NCI-H146 treated with DMSO at 0.1 percent for 48 hours (cell line): ENCODE measurements around the gene EXT2.

ENCODE experiments used
- DNase-seq: peaks from one replicate; lab custom pipeline; 2025; ENCODE audit not compliant: unreplicated experiment; lab: John Stamatoyannopoulos, UW

Gene EXT2

DNA sequence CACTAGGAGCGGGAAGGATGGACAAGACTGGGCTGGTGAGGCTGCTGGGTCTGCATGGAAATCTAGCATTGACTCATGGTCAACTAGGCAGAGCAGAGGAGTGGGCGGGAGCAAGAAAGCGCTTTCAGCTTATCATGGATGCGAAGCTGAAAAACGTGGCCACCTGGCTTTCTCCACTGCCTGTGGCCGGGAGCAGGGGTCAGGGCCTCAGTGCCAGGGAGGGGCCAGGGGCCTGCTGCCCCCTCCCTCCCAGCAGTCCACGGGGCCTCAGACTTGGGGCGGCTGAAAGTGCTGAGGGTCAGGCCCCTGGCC, 168.9 kb downstream of the EXT2 start:
- DNase-seq = no peak

DNA sequence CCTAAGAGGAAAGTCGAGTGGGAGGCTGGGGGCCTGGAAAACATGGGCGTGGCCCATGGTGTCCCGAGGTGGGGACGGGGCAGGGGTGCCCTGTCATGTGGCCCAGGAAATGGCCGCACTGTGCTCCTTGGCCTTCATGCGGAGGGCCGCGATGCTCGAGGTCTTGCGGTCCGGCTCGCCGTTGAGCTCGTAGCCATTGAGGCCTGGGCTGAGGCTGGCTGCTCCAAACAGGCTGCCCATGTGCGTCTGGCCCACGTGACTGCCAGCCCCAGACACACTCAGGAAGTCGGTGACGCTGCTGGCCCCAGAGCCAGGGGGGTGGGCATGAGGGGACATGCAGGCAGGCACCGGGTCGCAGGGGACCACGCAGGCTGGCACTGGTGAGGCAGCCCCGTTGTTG, 169.3 kb downstream of the EXT2 start:
- no peak for DNase-seq

- no peak for DNase-seq
Measured at GRCh38 chr11:44266056-44266780, 170.7 kb downstream of the EXT2 start.

- DNase-seq = no peak
Measured at GRCh38 chr11:44267006-44267749, 171.7 kb downstream of the EXT2 start.

- no peak for DNase-seq
Measured at GRCh38 chr11:44267750-44268613, 172.5 kb downstream of the EXT2 start.

- DNase-seq = no peak
Measured at GRCh38 chr11:44268614-44269080, 173.2 kb downstream of the EXT2 start.

DNA sequence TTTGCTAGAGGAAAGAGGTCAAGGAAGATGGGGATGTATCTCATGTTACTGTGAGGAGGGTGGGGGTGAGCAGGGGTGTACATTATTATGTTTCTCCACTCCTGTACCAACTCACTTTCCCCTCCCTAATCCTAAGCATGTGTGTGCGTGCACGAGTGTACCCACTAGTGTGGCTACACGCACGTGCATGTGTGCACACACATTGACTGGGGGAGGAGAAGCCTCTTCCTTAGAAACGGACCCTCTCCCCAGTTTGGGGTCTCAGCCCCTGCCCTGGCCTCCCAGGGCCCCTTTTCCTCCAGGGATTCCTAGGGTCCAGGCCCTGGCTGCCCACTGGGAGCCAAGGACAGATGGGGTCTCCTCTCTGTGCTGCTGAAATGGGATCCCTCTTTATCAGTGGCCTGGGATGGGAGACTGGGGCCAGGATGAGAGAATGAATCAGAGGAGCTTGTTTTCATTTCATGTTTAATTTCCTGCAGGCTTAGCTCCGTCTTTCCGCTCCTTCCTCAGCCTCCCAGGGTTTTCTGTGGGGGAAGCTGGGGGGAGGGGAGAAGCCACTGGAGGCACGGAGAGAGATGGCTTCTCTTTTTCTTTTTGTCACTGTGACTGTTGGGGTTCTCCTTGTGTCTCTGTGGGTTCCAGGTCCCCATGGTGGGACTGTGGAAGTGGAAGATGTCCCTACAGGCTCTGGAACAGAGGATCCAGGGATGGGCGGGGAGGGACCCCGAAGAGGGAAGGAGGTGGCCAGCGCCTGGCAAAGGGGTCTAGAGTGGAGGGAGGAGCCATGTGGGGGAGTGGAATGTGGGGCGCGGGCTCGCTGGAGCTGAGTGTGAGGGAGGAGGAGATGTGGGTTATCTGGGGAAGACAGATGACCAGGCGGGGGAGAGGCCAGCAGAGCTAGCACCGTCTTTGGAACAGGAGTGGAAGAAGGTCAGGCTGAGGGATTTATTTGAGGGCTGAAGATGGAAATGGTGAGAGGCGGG, 174.2 kb downstream of the EXT2 start:
- DNase-seq = no peak

GRCh38 chr11:44270403-44271273, 175.2 kb downstream of the EXT2 start:
- no peak for DNase-seq

GRCh38 chr11:44271286-44271685, 175.8 kb downstream of the EXT2 start:
- no peak for DNase-seq

DNA sequence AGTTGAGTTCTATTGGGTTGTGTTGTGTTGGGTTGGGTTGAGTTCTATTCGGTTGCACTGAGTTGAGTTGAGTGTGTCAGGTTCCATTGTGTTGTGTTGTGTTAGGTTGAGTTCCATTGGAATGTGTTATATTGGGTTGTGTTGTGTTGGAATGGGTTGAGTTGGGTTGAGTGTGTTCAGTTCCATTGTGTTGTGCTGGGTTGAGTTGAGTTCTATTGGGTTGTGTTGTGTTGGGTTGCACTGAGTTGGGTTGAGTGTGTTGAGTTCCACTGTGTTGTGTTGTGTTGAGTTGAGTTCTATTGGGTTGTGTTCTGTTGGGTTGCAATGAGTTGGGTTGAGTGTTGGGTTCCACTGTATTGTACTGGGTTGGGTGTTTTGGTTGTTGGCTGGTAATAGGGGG, 178.9 kb downstream of the EXT2 start:
- DNase-seq = no peak

DNA sequence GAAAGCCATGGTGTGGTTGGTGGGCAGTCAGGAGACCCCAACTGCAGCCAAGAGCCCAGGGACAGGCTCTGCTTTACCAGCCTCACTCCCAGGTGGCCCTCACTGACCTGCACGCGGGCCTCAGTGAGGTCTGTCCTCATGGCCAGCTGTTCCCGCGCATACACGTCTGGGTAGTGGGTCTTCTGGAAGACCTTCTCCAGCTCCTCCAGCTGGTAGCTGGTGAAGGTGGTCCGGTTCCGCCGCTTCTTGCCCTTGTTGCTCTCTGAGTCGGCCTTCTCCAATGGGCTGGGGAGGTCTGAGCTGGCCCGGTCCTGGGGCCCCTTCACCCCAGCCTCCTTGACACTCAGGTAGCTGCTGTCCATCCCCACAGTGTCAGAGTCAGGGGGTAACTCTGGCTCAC, 179.8 kb downstream of the EXT2 start:
- no peak for DNase-seq

GRCh38 chr11:44275961-44276550, 180.6 kb downstream of the EXT2 start:
- DNase-seq = no peak

- no peak for DNase-seq
Measured at GRCh38 chr11:44277196-44278090, 182.0 kb downstream of the EXT2 start.

GRCh38 chr11:44279483-44279882, 184.0 kb downstream of the EXT2 start:
- DNase-seq = no peak

DNA sequence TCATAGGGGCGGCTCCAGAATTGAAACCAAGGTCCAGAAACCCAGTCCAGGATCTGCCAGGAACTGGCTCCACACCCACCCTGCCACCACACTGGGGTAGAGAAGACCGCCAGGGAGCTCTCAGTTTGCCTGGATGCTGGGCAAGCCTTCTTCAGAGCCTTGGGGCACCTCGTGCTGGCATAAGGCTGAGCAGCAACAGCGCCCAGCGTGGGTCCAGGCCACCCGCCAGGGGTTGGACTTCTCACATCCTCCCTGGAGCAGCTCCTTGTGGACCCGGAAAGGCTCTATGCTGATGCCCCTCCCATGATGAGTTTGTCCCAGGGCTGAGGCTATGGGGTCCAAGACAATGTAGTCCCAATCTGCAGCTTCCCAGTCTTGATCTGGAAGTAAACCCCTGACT, 184.8 kb downstream of the EXT2 start:
- DNase-seq = no peak

- no peak for DNase-seq
Measured at GRCh38 chr11:44281151-44281550, 185.7 kb downstream of the EXT2 start.

DNA sequence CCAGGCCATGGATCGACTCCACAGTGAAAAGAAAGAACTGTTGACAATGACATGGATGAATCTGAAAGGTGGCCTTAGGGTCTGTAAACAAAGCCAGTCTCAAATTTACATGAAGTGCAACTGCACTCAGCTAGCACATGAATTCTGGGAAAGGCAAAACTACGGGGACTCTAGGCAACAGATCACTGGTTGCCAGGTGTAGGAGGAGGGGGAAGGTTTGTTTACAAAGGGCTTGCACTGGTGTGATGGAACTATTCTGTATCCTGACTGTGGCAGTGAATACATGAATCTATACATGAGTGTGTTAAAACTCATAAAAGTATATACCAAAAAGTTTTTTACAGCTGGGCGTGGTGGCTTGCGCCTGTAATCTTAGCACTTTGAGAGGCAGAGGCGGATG, 187.1 kb downstream of the EXT2 start:
- DNase-seq = no peak

- DNase-seq = no peak
Measured at GRCh38 chr11:44285756-44286155, 190.3 kb downstream of the EXT2 start.
